Heart left ventricle (tissue), 13 donors: ENCODE measurements around the gene UPK2.

Experiments
- CTCF ChIP-seq, 12 donors: fragments of 200-600 bp; sonication (generic) in 4 of 12; IDR thresholded peaks; one replicate each; pipeline versions ENCODE4 v1.5.0 to v1.8.0; 2018 to 2022; ENCODE audit warnings: antibody characterized with exemption in 12 of 12, mild to moderate bottlenecking in 5 of 12
- POLR2A ChIP-seq, 2 donors: fragments of 450-650 bp; IDR thresholded peaks; one replicate each; pipeline ENCODE4 v1.6.1; 2017; ENCODE audit warnings: antibody characterized with exemption in 2 of 2, mild to moderate bottlenecking in 2 of 2, moderate library complexity in 2 of 2
- donor health status: ischemic (EF 13 %, LVEDD 7.1; RV severe dilation, severe dysfunction).
- donor health status: DM: no; HTN: yes; CAD: no.
- donor health status: DM: no; HTN: no; CAD: no.
- donor health status: ischemic (EF 25% LVEDD 6.9; RV normal size, moderate dysfunction).
- donor health status: ischemic (EF 25% LVEDD 5.7; RV mildly dilated, moderate dysfunction).
- donor health status: ischemic (EF 35%, LVEDD 5.7; RV mildly dilated, moderate dysfunction).
- donor health status: nonischemic (EF 11% LVEDD 7.7; RV severe dilation, severe dysfunction).
- donor health status: DM: yes; HTN: yes; CAD: no.
- donor health status: PGD.
- donor health status: ischemic (EF 29% LVEDD 5.4; RV normal size, mild dysfunction).
- donor health status: nonischemic (EF 23%, LVEDD 6.1; RV moderate dilation, normal function).

- TF ChIP-seq CTCF (IDR thresholded peaks at IDR 0.05) (no peak), POLR2A (IDR thresholded peaks at IDR 0.05) (no peak)
Observed at GRCh38 chr11:118953265-118953664, 2.8 kb upstream of the UPK2 start.
